WI38 (cell line): ENCODE results near the gene UQCR11.

Experiments
- H3K4me3 ChIP-seq: 2 replicates; pipeline ENCODE4 v1.5.1; 2011; ENCODE audit warnings: low read depth, mild to moderate bottlenecking, control low read depth, low read length
- TF ChIP-seq, protein P1 (sequence below): IDR thresholded peaks from 2 replicates; pipeline ENCODE4 v1.5.1; 2012; ENCODE audit warnings: low read depth, mild to moderate bottlenecking, control low read depth, low read length

Gene UQCR11

DNA sequence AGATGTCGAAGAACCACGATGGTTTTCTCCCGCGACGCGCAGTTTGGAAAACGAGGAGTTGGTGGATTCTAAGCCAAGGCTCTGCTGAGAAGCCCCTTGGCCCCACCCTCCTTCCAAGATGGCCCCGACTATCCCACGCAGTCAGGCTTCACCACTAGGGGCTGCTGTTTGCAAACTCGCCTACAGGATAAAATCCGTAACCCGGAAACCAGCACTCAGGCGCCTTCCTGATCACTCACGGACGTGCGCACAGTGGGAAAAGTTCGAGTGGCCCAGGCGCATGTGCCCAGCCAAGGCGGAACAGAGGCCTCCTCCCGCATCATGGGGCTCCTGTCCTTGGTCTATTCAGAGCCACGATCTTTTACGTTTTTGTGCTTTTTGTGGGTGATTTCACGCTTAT is 19.2 kb upstream of the UQCR11 start:
- TF ChIP-seq, protein P1, sequence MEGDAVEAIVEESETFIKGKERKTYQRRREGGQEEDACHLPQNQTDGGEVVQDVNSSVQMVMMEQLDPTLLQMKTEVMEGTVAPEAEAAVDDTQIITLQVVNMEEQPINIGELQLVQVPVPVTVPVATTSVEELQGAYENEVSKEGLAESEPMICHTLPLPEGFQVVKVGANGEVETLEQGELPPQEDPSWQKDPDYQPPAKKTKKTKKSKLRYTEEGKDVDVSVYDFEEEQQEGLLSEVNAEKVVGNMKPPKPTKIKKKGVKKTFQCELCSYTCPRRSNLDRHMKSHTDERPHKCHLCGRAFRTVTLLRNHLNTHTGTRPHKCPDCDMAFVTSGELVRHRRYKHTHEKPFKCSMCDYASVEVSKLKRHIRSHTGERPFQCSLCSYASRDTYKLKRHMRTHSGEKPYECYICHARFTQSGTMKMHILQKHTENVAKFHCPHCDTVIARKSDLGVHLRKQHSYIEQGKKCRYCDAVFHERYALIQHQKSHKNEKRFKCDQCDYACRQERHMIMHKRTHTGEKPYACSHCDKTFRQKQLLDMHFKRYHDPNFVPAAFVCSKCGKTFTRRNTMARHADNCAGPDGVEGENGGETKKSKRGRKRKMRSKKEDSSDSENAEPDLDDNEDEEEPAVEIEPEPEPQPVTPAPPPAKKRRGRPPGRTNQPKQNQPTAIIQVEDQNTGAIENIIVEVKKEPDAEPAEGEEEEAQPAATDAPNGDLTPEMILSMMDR: peak; percentile 74
- H3K4me3 ChIP-seq: no peak overlapping the region

GRCh38 chr19:1622541-1622940 is 17.3 kb upstream of the UQCR11 start:
- TF ChIP-seq, protein P1: no peak

GRCh38 chr19:1622007-1622406 is 16.7 kb upstream of the UQCR11 start:
- H3K4me3 ChIP-seq: no peak overlapping the region
- TF ChIP-seq, protein P1: no peak

More at GRCh38 chr19:1622541-1622940, 17.3 kb upstream of the UQCR11 start:
- no peak overlapping the region for H3K4me3 ChIP-seq

DNA sequence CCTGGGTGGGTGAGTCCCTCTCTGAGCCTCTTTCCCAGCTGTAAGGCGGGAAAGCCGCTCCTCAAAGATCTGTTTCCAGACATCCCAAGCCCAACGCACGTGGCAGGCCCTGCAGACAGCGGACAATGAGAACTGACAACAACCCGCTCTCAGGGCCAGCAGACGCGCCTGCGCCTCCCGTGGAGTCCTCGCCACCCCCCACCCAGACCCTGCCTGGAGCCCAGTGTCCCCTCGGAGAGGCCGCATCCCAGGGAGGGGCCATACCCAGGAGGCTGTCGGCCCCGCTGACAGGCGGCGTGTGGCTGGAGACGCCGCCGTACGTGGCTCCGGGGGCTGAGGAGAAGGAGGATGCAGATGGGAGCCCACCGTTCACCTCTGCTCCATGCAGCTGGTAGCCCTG is 16.3 kb upstream of the UQCR11 start:
- TF ChIP-seq, protein P1: no peak

DNA sequence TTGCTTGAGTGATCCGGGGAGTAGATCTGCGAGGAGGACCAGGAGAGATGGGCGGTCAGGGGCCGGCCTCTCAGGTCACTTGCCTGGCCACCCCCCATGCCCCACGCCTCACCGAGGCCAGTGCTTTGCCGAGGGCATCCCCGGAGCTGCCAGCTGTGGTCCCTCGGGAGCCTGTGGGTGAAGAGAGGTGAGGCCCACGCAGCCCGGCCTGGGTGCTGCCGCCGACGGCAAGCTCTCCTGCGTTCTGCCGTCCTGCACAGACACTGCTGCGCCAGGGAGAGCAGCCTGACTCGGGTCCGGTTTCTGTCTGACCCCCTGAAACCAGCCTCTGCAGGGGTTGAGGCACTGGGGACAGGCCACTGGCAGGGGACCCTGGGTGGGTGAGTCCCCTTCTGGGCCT is 15.8 kb upstream of the UQCR11 start:
- H3K4me3 ChIP-seq: no peak overlapping the region
- TF ChIP-seq, protein P1: no peak

More for the DNA sequence above, 16.3 kb upstream of the UQCR11 start:
- no peak overlapping the region for H3K4me3 ChIP-seq

GRCh38 chr19:1620502-1620901 is 15.2 kb upstream of the UQCR11 start:
- TF ChIP-seq, protein P1: no peak
- no peak overlapping the region for H3K4me3 ChIP-seq

GRCh38 chr19:1619703-1620102 is 14.4 kb upstream of the UQCR11 start:
- TF ChIP-seq, protein P1: no peak

More at GRCh38 chr19:1619703-1620102, 14.4 kb upstream of the UQCR11 start:
- no peak overlapping the region for H3K4me3 ChIP-seq
